HG03159 (cell line): ENCODE measurements around the gene RNF212.

ENCODE experiments used
- ATAC-seq: cut with Tn5 transposase; IDR thresholded peaks from one replicate; pipeline ENCODE4 v1.9.1; 2021; ENCODE audit warnings: mild to moderate bottlenecking, moderate library complexity; ENCODE audit not compliant: unreplicated experiment

Gene RNF212

DNA sequence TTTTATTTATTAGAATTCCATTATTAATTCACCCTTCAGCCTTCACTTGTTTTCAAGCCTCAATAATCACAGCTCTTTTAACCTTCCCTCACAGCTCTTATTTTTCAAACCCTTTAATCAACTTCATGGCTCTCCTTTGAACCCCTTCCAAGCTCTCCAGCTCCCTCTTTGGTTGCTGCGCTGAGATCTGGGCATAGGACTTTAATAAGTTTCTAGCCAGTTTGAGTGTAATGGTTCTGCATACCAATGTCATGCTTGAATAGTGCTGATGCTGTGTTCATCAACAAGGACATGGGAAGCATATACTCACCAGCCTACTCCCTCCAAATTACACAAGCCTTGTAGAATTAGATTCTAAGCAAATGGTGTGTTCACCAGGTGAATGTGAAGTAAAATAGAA, 3.5 kb upstream of the RNF212 start:
- no peak for ATAC-seq

- no peak for ATAC-seq
Measured at GRCh38 chr4:1115528-1116293, 2.3 kb upstream of the RNF212 start.

DNA sequence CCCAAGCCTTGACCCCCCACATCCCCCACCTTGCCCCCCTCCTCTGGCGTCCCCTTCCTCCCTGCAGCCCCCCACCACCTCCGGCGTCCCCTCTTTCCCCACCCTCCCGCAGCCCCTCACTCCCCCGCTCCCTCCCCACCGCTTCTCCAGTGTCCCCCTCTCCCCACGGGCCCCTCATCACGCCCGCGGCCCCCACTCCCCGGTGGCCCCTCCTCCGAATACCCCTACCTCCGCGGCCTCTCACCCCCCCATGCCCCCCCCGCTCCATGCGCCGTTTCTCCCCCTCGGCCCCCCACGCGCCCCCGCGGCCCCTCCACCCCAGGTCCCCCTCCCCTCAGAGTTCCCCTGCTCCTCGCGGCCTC, 562 bp downstream of the RNF212 start:
- no peak for ATAC-seq

DNA sequence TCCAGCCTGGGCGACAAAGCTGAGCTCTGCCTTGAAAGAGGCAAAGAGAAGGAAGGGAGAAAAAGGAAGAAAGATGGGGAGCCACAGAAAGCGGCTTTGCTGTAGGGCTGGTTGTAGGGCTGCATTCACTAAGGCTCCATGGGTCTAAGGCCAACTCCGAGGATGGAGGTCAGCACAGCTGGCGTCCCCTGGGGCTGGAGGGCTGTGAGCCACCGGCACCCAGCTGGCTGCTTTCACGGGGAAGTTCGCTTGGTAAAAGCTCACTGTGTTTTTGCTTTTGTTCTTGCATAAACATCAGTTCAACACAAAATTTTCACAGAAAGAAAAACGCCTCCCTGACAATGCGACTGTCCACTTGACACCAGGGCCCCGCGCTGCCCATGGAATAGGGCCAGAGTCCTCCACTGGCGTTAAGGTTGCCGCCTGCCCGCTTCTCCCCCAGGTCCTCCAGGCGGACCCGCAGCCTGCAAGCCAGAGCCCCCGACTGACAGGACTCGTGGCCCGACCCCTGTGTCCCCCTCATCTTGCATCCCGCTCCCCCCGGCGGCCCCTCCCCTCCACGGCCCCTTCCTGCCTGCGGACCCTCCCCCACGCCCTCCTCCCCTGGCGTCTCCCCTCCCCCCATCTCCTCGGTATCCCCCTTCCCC, 1.1 kb downstream of the RNF212 start:
- ATAC-seq, result no peak

GRCh38 chr4:1111259-1111809, 2.0 kb downstream of the RNF212 start:
- ATAC-seq, result no peak

DNA sequence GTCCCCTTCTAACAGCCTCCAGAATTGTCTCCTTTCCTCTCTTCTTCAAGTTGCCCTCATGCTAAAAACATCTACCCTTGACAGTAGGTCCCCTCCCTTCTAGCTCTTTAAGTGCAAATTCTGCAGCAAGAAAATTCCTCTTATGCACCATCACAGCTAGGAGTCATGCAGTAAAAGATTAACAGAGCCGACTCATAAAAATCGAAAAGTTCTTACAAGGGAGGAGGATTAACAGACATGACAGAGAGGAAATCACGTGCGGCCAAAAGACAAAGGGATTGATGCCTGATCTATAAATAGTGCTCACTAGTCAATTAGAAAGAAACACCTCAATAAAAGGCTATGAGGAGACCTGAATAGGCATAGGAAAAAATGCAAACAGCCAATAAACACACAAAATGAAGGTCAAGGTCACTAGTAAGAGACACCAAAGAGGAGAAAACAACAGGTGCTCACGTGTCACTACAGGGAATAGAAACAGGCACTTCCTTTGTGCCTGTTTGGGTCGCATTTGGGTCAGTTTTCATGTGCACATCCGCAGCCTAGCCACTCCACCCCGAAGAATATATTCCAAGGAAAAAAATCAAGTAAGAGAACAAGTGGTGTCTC, 3.4 kb downstream of the RNF212 start:
- no peak for ATAC-seq

DNA sequence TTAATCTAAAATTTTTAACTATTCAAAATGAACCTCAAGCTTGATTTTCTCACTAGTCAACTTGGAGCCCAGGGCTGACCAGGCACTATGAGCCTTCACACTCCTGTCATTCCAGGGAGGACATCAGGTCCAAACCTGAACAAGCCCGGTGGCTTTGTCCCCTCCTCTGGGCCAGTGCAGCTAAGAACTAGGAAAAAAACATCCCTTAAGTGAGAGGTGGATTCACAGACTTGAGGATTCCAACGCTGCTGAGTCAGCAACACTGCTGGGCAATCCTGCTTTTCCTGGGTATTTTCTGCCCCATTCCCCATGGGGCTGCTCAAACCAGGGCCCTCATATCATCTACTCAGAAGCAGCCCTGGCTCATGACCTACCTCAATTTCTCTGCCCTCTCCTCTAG, 4.0 kb downstream of the RNF212 start:
- no peak for ATAC-seq

GRCh38 chr4:1105662-1106061, 7.7 kb downstream of the RNF212 start:
- ATAC-seq, result no peak

DNA sequence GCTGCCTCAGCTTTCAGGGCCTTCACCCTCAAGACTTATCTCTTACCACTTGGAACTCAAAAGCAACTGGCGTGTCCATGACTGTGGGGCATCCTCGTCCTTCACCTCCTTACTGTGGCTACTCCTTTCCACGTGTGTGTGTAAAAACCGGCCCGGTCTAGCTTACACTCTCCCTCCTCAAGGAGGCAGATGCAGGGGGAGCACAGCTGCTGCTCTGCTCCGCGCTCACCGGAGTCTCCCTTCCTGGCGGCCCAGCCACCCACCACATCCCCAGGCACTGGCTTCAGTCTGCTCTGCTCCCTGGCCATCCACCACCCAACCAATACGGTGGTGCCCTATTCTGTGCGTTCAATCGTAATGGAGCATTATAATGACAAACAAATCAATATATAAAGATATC, 8.3 kb downstream of the RNF212 start:
- no peak for ATAC-seq

DNA sequence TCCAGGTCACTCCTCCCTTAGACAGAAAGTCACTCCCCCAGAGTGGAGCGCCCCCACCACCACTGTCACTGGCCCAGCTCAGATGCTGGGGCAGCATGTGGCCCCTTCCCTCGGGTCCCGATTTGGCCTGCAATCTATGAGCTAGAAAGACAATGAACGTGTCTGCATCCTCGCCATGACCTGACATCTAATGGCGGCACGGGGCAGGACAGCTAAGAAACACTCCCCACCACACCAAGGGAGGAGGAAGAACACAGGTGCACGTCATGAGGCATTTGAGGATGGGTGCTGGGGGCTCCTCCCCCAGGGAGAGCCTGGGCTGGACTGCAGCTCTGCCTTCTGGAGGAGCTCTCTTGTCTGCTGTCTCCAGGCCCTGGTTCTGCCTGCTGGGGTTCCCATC, 8.7 kb downstream of the RNF212 start:
- no peak for ATAC-seq

DNA sequence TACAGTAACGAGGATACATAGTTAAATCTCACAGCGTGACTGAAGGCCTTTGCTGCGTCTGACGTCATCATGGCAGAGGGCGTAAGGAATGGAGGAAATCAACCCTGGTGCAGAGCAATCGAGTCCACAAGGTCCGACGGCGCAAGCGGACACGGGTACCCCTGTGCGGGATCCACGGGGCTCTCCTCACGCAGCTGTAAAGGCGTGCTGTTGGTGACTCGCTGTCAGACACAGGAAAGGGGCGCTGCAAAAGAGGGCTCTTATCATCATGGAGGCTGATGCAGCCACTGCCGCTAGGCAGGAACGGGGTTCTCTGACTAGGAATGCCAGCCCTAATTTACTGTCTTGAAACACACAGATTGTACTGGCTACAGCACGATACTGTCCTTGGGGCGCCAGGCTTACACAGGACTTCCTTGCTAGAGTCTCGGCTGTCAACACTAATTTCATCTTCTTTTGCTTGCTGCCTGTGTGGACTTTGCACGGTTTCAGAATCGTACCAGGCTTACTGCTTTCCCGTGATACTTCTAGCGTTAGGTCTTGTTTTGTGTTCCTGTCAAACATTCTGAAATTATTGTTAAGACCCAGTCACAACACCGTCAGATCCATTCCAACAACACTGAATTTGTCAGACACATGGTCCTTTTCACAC, 13.6 kb downstream of the RNF212 start:
- no peak for ATAC-seq

DNA sequence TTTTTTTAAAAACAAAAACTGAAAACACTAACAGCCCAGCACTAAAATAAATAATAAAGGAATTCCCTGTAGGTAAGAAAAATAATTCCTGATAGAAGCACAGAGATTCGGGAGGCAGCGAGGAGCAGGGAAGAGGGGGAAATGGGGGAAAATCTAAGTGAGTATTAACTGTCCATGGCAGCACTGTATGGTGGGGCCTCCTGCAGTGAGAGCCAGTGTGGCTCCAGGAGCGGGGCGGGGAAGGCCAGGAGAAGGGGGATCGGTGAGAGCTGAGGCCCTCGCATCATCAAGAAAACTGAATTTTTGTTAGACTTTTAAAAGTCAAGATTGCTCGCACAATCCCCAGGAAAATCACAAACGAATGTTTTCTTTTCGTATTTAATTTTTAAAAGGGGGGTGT, 14.1 kb downstream of the RNF212 start:
- no peak for ATAC-seq

GRCh38 chr4:1098311-1098925, 14.9 kb downstream of the RNF212 start:
- no peak for ATAC-seq

DNA sequence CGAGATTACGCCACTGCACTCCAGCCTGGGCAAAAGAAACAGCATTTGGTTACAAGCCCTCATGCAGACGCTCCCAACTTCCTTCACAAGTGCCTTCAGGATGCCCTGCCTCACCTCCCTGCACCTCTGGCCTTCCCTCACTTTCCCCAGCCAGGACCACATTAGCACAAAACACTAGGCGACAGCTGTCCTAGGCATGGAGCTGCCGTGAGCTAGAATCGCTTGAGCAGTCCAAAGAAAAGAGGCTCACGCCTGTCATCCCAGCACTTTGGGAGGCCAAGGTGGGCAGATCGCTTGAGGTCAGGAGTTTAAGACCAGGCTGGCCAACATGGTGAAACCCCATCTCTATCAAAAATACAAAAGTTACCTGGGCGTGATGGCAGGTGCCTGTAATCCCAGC, 15.8 kb downstream of the RNF212 start:
- ATAC-seq, result no peak

DNA sequence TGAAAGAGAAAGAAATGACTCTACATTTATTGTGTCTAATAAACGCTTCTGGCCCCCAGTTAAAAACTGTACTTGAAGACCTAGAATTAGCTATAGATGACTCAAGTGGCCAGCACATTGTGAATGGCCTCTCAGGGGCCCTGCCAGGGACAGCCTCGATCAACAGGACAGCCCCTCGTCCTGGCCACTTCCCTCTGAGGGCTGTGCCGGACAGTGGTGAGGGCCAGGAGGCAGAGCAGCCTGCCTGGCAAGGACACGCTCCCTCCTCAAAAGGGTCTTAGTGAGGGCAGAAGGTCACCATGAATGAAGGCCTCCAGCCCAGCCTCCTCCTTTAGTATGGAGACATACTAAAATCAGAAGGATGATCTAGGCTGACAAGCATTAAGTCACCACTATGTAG, 16.5 kb downstream of the RNF212 start:
- ATAC-seq, result no peak

DNA sequence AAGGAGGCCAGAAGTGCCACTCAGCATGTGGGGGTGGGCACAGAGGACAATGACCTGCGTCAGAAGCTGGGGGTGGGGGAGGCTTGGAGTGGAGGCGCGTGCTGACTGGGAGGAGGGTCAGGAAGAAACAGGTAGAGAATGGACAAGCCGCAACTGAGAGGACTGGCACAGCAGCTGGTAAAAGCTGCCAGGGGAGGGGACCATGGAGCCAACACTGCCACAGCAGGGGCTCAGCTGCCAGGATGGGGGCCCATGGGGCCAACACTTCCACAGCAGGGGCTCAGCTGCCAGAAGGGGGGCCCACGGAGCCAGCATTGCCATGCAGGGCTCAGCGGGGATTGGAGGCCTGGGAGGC, 19.1 kb downstream of the RNF212 start:
- no peak for ATAC-seq

DNA sequence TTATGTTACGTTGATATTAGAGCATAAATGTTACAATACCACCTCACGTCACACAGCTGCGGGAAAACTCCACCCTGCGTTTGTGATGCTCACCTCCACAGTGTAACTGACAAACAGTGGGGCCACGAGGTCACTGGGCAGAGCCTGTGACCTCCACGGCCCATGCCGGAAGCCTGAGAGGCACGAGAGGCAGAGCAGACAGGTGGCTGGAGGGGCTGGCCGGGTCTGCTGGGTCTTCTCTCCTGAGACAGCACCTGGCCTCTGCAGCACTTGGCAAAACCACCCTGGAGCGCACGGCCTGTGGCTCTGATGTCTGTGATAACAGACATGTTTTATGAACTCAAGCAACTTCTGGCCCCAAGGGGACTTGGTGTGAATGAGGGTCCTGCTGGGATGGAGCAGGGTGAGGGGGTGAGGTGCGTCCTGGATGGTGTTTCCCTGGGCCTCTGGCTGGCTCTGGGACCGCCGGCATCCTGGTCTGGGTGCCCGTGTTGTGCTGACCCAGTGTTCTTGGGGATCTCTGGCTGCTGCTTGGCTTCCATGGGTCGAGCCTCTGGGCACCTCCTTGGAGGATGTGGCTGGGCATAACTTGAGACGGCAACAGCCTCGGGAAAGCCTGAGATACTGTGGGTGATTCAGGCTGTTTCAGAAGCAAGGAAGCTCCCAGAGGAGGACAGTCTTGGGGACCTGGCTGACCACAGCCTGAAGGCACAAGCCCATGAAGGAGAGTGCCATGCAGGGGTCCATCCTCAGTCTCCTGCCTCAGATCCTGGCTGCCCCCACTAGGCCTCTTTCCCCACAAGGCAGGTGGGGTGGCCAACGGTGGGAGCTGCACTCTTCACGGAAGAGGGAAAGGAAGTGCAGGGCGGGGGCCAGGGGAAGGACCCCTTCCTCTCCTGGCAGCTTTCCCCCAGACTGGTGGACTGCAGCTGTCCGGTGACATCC, 19.7 kb downstream of the RNF212 start:
- no peak for ATAC-seq

DNA sequence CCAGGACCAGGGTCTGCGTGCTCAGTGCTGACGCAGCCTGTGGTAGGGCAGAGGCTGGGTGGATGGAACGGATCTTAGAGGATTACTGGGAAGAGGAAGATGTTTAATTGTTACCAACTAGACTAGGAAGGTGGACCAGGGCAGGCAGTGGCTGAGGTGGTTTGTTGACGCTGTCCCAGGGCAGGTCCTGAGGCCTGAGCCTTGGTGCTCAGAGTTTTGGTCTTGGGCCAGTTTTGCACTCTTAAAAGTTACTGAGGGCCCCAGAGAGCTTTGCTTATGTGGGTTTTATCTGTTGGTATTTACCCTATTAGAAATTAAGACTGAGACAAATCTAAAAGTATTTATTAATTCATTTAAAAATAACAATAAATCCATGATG, 20.4 kb downstream of the RNF212 start:
- no peak for ATAC-seq

DNA sequence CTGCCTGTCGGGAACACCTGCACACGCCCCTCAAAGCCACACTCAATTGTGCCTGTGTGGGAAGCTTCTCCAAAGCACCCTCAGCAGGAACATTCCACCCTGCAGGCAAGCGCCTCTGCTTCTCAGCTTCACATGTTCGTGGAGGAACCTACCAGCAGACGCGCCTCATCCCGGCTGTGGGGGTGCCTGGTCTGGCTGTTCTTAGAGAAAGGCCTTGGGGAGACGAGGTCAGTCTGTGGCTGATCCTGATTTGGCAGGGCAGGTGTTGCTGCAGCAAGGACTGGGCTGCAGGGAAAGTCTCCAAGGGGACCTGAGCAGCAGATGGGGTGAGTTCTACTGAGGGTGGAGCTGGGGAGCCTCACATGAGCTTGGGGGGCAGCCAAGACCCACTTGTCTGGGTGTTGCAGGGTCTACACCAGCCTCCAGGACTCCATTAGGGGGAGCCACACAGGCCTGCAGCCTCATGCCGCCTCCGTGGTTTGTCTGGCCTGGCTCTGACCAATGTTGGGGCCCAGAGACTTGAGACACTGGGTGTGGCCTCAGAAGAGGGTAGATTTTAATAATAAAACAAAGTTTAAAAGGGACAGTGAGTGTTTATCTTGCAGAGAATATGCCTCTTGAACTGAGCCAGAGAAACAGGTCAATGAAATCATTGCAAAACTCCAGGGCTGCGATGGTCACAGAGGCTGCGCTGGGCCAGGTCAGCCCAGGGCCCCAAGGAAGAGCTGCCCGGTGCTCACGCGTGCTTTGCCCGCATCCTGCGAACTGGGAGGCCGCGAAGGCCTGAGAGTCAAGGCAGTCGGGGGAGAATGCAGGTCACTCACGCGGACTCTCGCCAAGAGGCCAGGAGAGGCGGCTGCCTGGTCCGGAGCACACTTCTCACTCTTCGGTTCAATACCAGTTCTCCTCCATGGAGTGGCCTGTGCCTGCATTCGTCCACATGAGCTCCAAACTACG, 21.1 kb downstream of the RNF212 start:
- ATAC-seq, result no peak
